ENCODE measurements around the gene WSB1. TPM values are rescaled to one million over a fixed set of nuclear protein-coding genes. Genes with fewer than 3 reads are reported as not detected.

WSB1 gene
- total and polyA plus RNA-seq, 7 donors: 32.4 to 53.6 (median 41.3) TPM

- intact Hi-C loops (cut with DNase I): no loop called here
- no peak for TF ChIP-seq CTCF (IDR thresholded peaks at IDR 0.05)
Observed at GRCh38 chr17:27280527-27280926, 13.4 kb upstream of the WSB1 start.

GRCh38 chr17:27281438-27281837 lies 12.5 kb upstream of the WSB1 start:
- no peak overlapping the region for H3K27ac ChIP-seq
- no peak overlapping the region for H3K4me3 ChIP-seq
- no peaks in the 10 kb centered on the region for H3K36me3 ChIP-seq (ENCODE audit: insufficient read depth in 1 of 2, low read depth in 1 of 2)
- intact Hi-C loops (cut with DNase I): no loop called here
- ATAC-seq: no peak
- no peak for TF ChIP-seq CTCF (IDR thresholded peaks at IDR 0.05)
- WGBS, 3 donors: 68 to 73% (median 71%) methylated on average over 3 of the region's 3 CpGs
- DNase-seq: no peak
- H3K4me1 ChIP-seq: no peaks in the 10 kb centered on the region
- H3K9me3 ChIP-seq: no peaks in the 10 kb centered on the region
- H3K27me3 ChIP-seq (ENCODE audit: insufficient read depth in 3 of 3, low read length in 2 of 3): no peaks in the 10 kb centered on the region

More at GRCh38 chr17:27280527-27280926, 13.4 kb upstream of the WSB1 start:
- no peak overlapping the region for H3K27ac ChIP-seq
- no peaks in the 10 kb centered on the region for H3K4me1 ChIP-seq
- 93 to 95% (median 93%) methylated on average over 10 of the region's 10 CpGs for WGBS, 3 donors
- no peak for DNase-seq
- H3K4me3 ChIP-seq: no peak overlapping the region
- no peak for ATAC-seq
- H3K9me3 ChIP-seq: no peaks in the 10 kb centered on the region
- H3K27me3 ChIP-seq (ENCODE audit: insufficient read depth in 3 of 3, low read length in 2 of 3): no peaks in the 10 kb centered on the region
- no peaks in the 10 kb centered on the region for H3K36me3 ChIP-seq (ENCODE audit: insufficient read depth in 1 of 2, low read depth in 1 of 2)

GRCh38 chr17:27282054-27282551 lies 11.8 kb upstream of the WSB1 start:
- Histone ChIP-seq H3K4me1 (no peaks in the 10 kb centered on the region), H3K4me3 (no peak overlapping the region)

GRCh38 chr17:27283060-27283459 lies 10.9 kb upstream of the WSB1 start:
- DNase-seq (no peak), ATAC-seq (no peak)
- Histone ChIP-seq H3K27me3 (ENCODE audit: insufficient read depth in 3 of 3, low read length in 2 of 3) (no peaks in the 10 kb centered on the region), H3K4me1 (no peaks in the 10 kb centered on the region), H3K4me3 (no peak overlapping the region), H3K36me3 (ENCODE audit: insufficient read depth in 1 of 2, low read depth in 1 of 2) (no peaks in the 10 kb centered on the region), H3K9me3 (no peaks in the 10 kb centered on the region), H3K27ac (no peak overlapping the region)
- no peak for TF ChIP-seq CTCF (IDR thresholded peaks at IDR 0.05)
- intact Hi-C loops (cut with DNase I): no loop called here

More at GRCh38 chr17:27282054-27282551, 11.8 kb upstream of the WSB1 start:
- Histone ChIP-seq H3K27ac (no peak overlapping the region), H3K27me3 (ENCODE audit: insufficient read depth in 3 of 3, low read length in 2 of 3) (no peaks in the 10 kb centered on the region), H3K36me3 (ENCODE audit: insufficient read depth in 1 of 2, low read depth in 1 of 2) (no peaks in the 10 kb centered on the region), H3K9me3 (no peaks in the 10 kb centered on the region)
- 66 to 86% (median 82%) methylated on average over 1 of the region's 1 CpG for WGBS, 3 donors
- DNase-seq (no peak), ATAC-seq (peak in 3 of 4 donors; percentile 50 to 74 (median 67))
- no peak for TF ChIP-seq CTCF (IDR thresholded peaks at IDR 0.05)
- intact Hi-C loops (cut with DNase I): no loop called here

- Histone ChIP-seq H3K9me3 (no peaks in the 10 kb centered on the region), H3K4me1 (no peaks in the 10 kb centered on the region), H3K36me3 (ENCODE audit: insufficient read depth in 1 of 2, low read depth in 1 of 2) (no peaks in the 10 kb centered on the region), H3K4me3 (no peak overlapping the region), H3K27me3 (ENCODE audit: insufficient read depth in 3 of 3, low read length in 2 of 3) (no peaks in the 10 kb centered on the region), H3K27ac (no peak overlapping the region)
- intact Hi-C loops (cut with DNase I): no loop called here
- no peak for DNase-seq
- no peak for TF ChIP-seq CTCF (IDR thresholded peaks at IDR 0.05)
- no peak for ATAC-seq
Observed at GRCh38 chr17:27283751-27284150, 10.2 kb upstream of the WSB1 start.
